Activated CD8-positive, alpha-beta T cell treated with anti-CD3 and anti-CD28 coated beads for 36 hours (primary cell): ENCODE data around the gene MEIKIN. TPM values are rescaled to one million over a fixed set of nuclear protein-coding genes. Genes with fewer than 3 reads are reported as not detected.

ENCODE experiments used
- ATAC-seq: fragments of 200-7000 bp; cut with Tn5 transposase; one replicate; pipeline ENCODE4 v1.10.0; 2021; ENCODE audit warnings: mild to moderate bottlenecking, moderate library complexity
- CTCF ChIA-PET: fragments of 350-600 bp; sonication (Branson Sonifier 250); formaldehyde crosslinking; loops from one replicate; lab custom pipeline; 2021; ENCODE audit warnings: antibody characterized with exemption; lab: Charles Lee
- POLR2A ChIA-PET: fragments of 350-600 bp; sonication (Branson Sonifier 250); formaldehyde crosslinking; loops from one replicate; lab custom pipeline; 2021; ENCODE audit warnings: antibody characterized with exemption; lab: Charles Lee
- DNase-seq: peaks from one replicate; pipeline ENCODE4 v3.0.0-alpha.2; 2020
- H3K27ac Mint-ChIP-seq: one replicate; pipeline ENCODE4 v1.8.0; 2021; ENCODE audit warnings: mild to moderate bottlenecking, mixed read lengths
- H3K27me3 Mint-ChIP-seq: one replicate; pipeline ENCODE4 v1.8.0; 2021; ENCODE audit warnings: mixed read lengths
- H3K36me3 Mint-ChIP-seq: one replicate; pipeline ENCODE4 v1.8.0; 2021; ENCODE audit warnings: low read depth, mixed read lengths
- H3K4me1 Mint-ChIP-seq: one replicate; pipeline ENCODE4 v1.8.0; 2021; ENCODE audit warnings: low read depth, mixed read lengths
- H3K4me3 Mint-ChIP-seq: one replicate; pipeline ENCODE4 v1.8.0; 2021; ENCODE audit warnings: mild to moderate bottlenecking, moderate library complexity, mixed read lengths
- H3K9me3 Mint-ChIP-seq: one replicate; pipeline ENCODE4 v1.8.0; 2021; ENCODE audit warnings: mixed read lengths
- intact Hi-C: fragments of 100-400 bp; cut with micrococcal nuclease; formaldehyde crosslinking; loops from one replicate; pipeline ENCODE4 v1.10.0; 2022
- total RNA-seq, 2 experiments: library from RNA; stranded (reverse); gene quantifications; one replicate each; pipeline ENCODE4 v1.2.3, GENCODE V29; 2021
- TF ChIP-seq, protein P1 (sequence below): fragments of 200-600 bp; IDR thresholded peaks from one replicate; pipeline ENCODE4 v1.8.0; 2022; ENCODE audit warnings: antibody characterized with exemption, mild to moderate bottlenecking

Gene MEIKIN
- total RNA-seq, 2 experiments from 2014 or later: not detected

DNA sequence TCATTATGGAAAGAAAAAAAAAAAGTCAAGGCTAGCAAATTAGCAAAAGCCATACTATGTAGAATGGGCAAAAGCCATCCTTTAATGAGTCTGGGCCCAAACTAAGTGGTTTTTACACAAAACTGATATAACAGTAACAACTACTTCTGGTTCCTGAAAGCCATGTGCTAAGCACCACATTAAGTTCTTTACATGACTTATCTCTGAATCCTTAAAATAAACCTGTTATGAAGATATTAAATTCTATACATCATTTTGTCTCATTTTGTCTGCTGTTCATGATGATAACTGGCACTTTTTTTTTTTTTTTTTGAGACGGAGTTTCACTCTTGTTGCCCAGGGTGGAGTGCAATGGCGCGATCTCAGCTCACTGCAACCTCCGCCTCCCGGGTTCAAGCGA lies 153.6 kb downstream of the MEIKIN start:
- intact Hi-C loops: loop anchor here (10.0 kb wide), 1 partner anchor 207 kb away; no protein-coding TSS in a partner anchor
- Mint-ChIP-seq H3K9me3 (no peaks in the 10 kb centered on the region), H3K27ac (no peak overlapping the region), H3K4me3 (no peak overlapping the region), H3K4me1 (peaks cover 54% of the 10 kb centered on the region), H3K27me3 (no peaks in the 10 kb centered on the region), H3K36me3 (peaks cover 19% of the 10 kb centered on the region)
- DNase-seq (no peak), ATAC-seq (no peak)
- TF ChIP-seq, protein P1, sequence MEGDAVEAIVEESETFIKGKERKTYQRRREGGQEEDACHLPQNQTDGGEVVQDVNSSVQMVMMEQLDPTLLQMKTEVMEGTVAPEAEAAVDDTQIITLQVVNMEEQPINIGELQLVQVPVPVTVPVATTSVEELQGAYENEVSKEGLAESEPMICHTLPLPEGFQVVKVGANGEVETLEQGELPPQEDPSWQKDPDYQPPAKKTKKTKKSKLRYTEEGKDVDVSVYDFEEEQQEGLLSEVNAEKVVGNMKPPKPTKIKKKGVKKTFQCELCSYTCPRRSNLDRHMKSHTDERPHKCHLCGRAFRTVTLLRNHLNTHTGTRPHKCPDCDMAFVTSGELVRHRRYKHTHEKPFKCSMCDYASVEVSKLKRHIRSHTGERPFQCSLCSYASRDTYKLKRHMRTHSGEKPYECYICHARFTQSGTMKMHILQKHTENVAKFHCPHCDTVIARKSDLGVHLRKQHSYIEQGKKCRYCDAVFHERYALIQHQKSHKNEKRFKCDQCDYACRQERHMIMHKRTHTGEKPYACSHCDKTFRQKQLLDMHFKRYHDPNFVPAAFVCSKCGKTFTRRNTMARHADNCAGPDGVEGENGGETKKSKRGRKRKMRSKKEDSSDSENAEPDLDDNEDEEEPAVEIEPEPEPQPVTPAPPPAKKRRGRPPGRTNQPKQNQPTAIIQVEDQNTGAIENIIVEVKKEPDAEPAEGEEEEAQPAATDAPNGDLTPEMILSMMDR: no peak
- ChIA-PET POLR2A (no interaction called here), CTCF (no interaction called here)

DNA sequence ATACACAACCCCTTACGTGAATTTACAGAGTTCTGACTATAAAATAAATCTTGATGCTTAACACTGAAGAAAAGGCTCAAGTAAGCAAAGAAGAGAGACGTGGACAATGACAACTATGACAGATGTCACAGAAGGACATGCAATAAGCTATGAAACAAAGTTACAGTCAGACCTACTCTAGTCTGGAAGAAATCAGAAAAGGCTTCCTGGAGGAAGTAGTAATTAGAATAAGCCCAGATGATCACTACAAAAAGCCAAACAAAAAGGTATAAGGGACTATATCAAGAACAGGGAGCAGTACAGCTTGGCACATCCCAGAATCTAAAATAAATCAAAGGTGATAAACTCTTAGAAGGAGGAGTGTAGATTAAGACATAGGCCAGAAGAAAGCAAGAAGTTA lies 154.9 kb downstream of the MEIKIN start:
- Mint-ChIP-seq H3K4me3 (no peak overlapping the region), H3K27me3 (no peaks in the 10 kb centered on the region), H3K4me1 (peaks cover 54% of the 10 kb centered on the region), H3K9me3 (no peaks in the 10 kb centered on the region), H3K27ac (no peak overlapping the region), H3K36me3 (peaks cover 16% of the 10 kb centered on the region)
- CTCF ChIA-PET: no interaction called here
- DNase-seq (no peak), ATAC-seq (no peak)
- intact Hi-C loops: loop anchor here (10.0 kb wide), 1 partner anchor 206 kb away; no protein-coding TSS in a partner anchor
- POLR2A ChIA-PET: no interaction called here
- TF ChIP-seq, protein P1: no peak

DNA sequence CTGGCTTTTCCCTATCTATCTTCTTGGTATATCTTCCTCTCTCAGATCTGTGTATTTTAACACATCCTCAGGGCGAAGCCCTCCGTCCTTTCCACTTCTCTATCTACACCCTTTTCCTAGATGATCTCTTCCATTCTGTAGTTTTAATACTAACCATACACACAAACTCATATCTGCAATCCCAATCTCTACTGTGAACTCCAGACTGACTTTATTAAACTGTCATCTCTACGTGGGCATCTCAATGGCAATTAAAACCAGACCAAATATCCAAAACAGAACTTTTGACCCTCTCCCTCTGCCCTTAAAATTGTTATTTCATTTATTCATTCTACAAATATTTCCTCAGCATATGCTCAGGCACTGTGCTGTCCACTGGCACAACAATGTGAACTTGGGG lies 155.7 kb downstream of the MEIKIN start:
- no peak overlapping the region for H3K27ac Mint-ChIP-seq
- H3K9me3 Mint-ChIP-seq: no peaks in the 10 kb centered on the region
- POLR2A ChIA-PET: no interaction called here
- peaks cover 13% of the 10 kb centered on the region for H3K36me3 Mint-ChIP-seq
- no peak overlapping the region for H3K4me3 Mint-ChIP-seq
- H3K4me1 Mint-ChIP-seq: peaks cover 47% of the 10 kb centered on the region
- H3K27me3 Mint-ChIP-seq: no peaks in the 10 kb centered on the region
- intact Hi-C loops: loop anchor here (10.0 kb wide), 1 partner anchor 205 kb away; no protein-coding TSS in a partner anchor
- CTCF ChIA-PET: no interaction called here
- TF ChIP-seq, protein P1: no peak
- no peak for ATAC-seq
- no peak for DNase-seq

DNA sequence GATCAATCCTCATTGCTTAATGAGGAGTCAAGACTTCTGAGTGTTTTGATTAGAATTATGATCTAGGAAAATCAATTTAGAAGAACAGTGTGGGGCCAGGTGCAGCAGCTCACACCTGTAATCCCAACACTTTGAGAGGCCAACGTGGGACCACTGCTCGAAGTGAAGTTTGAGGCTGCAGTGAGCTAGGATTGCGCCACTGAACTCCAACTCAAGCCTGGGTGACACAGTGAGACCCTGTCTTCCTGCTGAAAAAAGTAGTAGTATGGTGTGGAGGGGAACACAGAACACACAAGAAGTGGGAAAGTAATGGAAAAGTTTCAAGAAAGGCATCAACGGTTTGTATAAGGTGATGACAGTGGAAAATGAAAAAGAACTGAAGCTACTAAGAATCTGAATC lies 157.7 kb downstream of the MEIKIN start:
- DNase-seq (no peak), ATAC-seq (no peak)
- ChIA-PET POLR2A (interaction anchor here (1.0 kb wide), 1 partner anchor 9 kb away, joined by 4 read pairs; no protein-coding TSS in a partner anchor), CTCF (interaction anchor here (0.9 to 1.5 kb wide), 4 partner anchors 18 to 198 kb away, joined by 3 read pairs; no protein-coding TSS in a partner anchor)
- H3K4me1 Mint-ChIP-seq: peaks cover 41% of the 10 kb centered on the region
- H3K9me3 Mint-ChIP-seq: no peaks in the 10 kb centered on the region
- H3K27ac Mint-ChIP-seq: no peak overlapping the region
- TF ChIP-seq, protein P1: no peak
- H3K36me3 Mint-ChIP-seq: peaks cover 14% of the 10 kb centered on the region
- no peak overlapping the region for H3K4me3 Mint-ChIP-seq
- no peaks in the 10 kb centered on the region for H3K27me3 Mint-ChIP-seq
- intact Hi-C loops: no loop called here

DNA sequence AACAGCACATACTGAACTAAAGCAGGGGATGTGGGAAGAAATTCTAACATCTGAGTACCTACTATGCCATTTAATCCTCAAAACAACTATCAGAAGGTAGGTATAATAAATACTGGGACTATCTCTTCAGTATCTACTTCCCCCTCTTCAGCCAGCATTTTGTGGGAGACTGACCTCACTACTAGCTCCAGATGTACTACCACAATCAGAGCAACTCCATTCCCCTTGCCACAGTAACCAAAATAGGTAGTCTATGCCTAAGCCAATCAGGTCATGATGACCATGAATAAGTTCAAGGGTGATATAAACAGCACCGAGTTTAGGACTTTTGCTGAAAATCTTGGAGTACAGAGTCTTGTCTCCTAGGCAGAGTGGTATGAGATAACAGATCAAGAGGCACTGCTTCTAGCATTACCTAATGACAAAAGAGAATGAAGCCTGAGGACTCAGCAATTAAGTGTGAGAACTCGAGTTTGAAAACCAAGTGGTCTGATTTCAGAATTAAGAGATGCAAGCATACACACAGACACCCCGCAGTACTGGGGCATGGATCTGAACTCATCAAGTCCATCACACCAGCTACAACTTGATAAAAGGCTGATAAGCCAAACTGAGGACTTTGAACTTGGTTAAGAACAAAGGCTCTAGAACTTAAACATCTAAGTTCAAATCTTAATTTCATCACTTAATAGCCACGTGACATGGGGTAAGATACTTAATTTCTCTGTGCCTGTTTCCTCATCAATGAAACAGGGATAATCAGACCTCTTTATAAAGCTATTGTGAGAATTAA lies 158.4 kb downstream of the MEIKIN start:
- TF ChIP-seq, protein P1: no peak
- peaks cover 16% of the 10 kb centered on the region for H3K36me3 Mint-ChIP-seq
- DNase-seq: no peak
- H3K4me1 Mint-ChIP-seq: peaks cover 39% of the 10 kb centered on the region
- CTCF ChIA-PET: interaction anchor here (1.1 to 1.5 kb wide), 4 partner anchors 13 to 36 kb away, joined by 3 to 4 read pairs (median 3); no protein-coding TSS in a partner anchor
- no peaks in the 10 kb centered on the region for H3K9me3 Mint-ChIP-seq
- H3K4me3 Mint-ChIP-seq: no peak overlapping the region
- no peak for ATAC-seq
- no peaks in the 10 kb centered on the region for H3K27me3 Mint-ChIP-seq
- POLR2A ChIA-PET: no interaction called here
- no peak overlapping the region for H3K27ac Mint-ChIP-seq
- intact Hi-C loops: no loop called here
